ENCODE results near the gene SERPINA12.

- TF ChIP-seq SP1 (IDR thresholded peaks at IDR 0.05) (no peak), CTCF (IDR thresholded peaks at IDR 0.05; ENCODE audit: low read depth, low read length, missing input control) (no peak), RAD21 (IDR thresholded peaks at IDR 0.05) (no peak), MAX (IDR thresholded peaks at IDR 0.05) (no peak)
Observed at GRCh38 chr14:94542811-94543440, 33.7 kb upstream of the SERPINA12 start.
